ENCODE results near the gene C22orf15. TPM values are rescaled to one million over a fixed set of nuclear protein-coding genes. Genes with fewer than 3 reads are reported as not detected.

The C22orf15 gene
- total RNA-seq, 1 experiment from 2014 or later, result 2.0 TPM

DNA sequence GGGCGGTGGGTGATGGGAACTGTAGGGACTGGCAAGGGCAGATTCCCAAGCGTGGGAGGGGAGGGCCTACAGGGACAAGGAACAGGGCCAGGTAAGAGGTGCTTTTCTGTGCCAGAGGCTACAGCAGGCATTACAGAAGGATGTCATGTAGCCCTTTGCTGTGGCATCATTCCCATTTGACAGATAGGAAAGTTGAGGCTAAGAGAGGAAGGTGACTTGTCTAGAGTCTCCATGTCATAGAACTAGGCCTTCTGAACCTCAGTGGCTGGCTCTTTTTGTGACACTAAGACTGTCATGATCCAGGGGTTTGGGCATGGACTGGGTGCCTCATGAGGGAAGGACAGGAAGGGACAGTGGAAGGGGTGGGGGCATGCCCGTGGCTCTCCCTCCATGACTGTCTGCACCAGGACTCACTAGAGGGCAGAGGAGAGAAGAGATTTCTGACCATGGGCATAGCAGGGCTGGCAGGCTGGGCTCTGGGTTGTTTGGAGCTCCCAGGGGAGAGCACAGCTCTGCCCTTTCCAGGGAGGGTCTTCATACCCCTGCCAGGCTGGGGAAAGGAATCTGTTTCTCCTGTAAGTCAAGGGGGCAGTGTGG, 13.1 kb downstream of the C22orf15 start:
- DNase-seq (ENCODE audit: low spot score), result no peak
- Histone ChIP-seq H3K9me3 (ENCODE audit: low read depth, low read length, poor library complexity, severe bottlenecking) (no peaks in the 10 kb centered on the region), H3K27me3 (replicated peaks; ENCODE audit: insufficient read depth, low read depth, low read length, poor library complexity) (no peaks in the 10 kb centered on the region), H3K27ac (ENCODE audit: low read depth, low read length, poor library complexity, severe bottlenecking) (no peak overlapping the region), H3K4me1 (ENCODE audit: insufficient read depth, low read length, poor library complexity, severe bottlenecking) (peaks cover 9% of the 10 kb centered on the region), H3K4me3 (ENCODE audit: low read depth, low read length, poor library complexity, severe bottlenecking) (no peak overlapping the region), H3K36me3 (ENCODE audit: insufficient read depth, low read length, poor library complexity, severe bottlenecking) (no peaks in the 10 kb centered on the region)
- no peak for TF ChIP-seq EZH2 (IDR thresholded peaks at IDR 0.05; ENCODE audit: borderline replicate concordance, low read depth, low read length, poor library complexity, severe bottlenecking)
- TF ChIP-seq, protein P1, sequence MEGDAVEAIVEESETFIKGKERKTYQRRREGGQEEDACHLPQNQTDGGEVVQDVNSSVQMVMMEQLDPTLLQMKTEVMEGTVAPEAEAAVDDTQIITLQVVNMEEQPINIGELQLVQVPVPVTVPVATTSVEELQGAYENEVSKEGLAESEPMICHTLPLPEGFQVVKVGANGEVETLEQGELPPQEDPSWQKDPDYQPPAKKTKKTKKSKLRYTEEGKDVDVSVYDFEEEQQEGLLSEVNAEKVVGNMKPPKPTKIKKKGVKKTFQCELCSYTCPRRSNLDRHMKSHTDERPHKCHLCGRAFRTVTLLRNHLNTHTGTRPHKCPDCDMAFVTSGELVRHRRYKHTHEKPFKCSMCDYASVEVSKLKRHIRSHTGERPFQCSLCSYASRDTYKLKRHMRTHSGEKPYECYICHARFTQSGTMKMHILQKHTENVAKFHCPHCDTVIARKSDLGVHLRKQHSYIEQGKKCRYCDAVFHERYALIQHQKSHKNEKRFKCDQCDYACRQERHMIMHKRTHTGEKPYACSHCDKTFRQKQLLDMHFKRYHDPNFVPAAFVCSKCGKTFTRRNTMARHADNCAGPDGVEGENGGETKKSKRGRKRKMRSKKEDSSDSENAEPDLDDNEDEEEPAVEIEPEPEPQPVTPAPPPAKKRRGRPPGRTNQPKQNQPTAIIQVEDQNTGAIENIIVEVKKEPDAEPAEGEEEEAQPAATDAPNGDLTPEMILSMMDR (conservative IDR thresholded peaks at IDR 0.05; ENCODE audit: low read depth, low read length), result no peak
- BruUV-seq (replicated peaks), result no TSS peak
- CTCF ChIA-PET, result no interaction called here
- POLR2A ChIA-PET (ENCODE audit: low non-redundant PET), result no interaction called here
- intact Hi-C loops (cut with micrococcal nuclease; ENCODE audit: unreplicated experiment), result no loop called here

DNA sequence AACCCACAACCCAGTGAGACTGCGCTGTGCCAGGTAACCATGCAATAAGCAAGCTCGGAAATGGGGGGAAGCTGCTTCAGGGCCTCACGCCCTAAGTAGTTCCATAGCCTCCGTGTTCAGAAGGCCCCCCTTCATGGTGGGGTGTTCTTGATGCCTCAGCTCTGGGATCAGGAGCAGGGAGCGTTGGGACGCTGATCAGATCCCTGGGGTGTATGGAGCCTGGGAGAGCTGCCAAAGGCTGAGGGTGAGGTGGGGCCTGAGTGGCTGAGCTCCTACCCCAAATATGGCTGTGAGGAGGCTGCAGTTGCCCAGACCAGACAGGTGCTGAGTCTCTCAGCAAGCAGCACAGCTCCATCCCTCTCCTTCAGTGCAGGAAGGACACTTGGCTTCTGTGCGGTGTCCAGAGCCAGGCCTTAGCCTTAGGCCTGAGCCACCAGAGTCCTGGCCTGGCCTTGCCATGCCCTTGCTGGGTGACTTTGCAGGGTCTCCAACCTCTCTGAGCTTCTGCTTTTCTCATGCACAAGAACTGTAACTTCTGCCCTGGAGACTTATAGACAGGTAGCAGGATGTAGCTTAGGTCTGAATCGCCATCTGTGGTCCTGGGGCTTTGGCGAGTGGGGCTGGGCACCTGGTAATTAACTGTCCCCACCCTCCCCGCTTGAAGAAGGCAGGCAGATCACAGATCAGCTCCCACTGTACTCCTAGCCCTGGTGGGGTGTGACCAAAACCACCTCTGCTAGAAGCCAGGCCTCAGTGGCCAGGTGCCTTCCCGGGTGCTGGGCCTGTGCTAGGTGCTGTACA, 15.2 kb downstream of the C22orf15 start:
- Histone ChIP-seq H3K27ac (ENCODE audit: low read depth, low read length, poor library complexity, severe bottlenecking) (no peak overlapping the region), H3K27me3 (replicated peaks; ENCODE audit: insufficient read depth, low read depth, low read length, poor library complexity) (no peaks in the 10 kb centered on the region), H3K9me3 (ENCODE audit: low read depth, low read length, poor library complexity, severe bottlenecking) (no peaks in the 10 kb centered on the region), H3K4me1 (ENCODE audit: insufficient read depth, low read length, poor library complexity, severe bottlenecking) (peaks cover 5% of the 10 kb centered on the region), H3K36me3 (ENCODE audit: insufficient read depth, low read length, poor library complexity, severe bottlenecking) (no peaks in the 10 kb centered on the region), H3K4me3 (ENCODE audit: low read depth, low read length, poor library complexity, severe bottlenecking) (no peak overlapping the region)
- POLR2A ChIA-PET (ENCODE audit: low non-redundant PET), result interaction anchor here (0.6 kb wide), 1 partner anchor 8 kb away, joined by 4 read pairs; no protein-coding TSS in a partner anchor
- TF ChIP-seq, protein P1 (conservative IDR thresholded peaks at IDR 0.05; ENCODE audit: low read depth, low read length), result no peak
- TF ChIP-seq EZH2 (IDR thresholded peaks at IDR 0.05; ENCODE audit: borderline replicate concordance, low read depth, low read length, poor library complexity, severe bottlenecking), result no peak
- CTCF ChIA-PET, result interaction anchor here (0.6 kb wide), 1 partner anchor 237 kb away, joined by 3 read pairs; no protein-coding TSS in a partner anchor
- intact Hi-C loops (cut with micrococcal nuclease; ENCODE audit: unreplicated experiment), result no loop called here
- DNase-seq (ENCODE audit: low spot score), result peak; percentile 48
- no TSS peak for BruUV-seq (replicated peaks)

DNA sequence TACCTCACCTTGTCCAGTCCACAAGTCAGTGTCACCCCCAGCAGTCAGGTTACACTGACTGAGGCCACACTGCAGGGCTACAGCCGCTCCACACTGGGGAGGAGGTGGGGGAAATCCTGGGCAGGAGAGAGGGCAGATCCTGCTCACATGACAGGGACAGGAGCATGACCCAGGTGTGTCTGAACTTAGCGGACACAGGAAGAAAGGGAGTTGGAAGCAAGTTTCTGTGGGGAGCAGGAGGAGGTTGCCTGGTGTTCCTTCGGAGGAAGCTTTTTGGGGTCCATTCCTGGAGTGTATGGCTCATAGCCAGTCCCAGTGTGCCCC, 15.7 kb downstream of the C22orf15 start:
- intact Hi-C loops (cut with micrococcal nuclease; ENCODE audit: unreplicated experiment), result no loop called here
- Histone ChIP-seq H3K27me3 (replicated peaks; ENCODE audit: insufficient read depth, low read depth, low read length, poor library complexity) (no peaks in the 10 kb centered on the region), H3K27ac (ENCODE audit: low read depth, low read length, poor library complexity, severe bottlenecking) (no peak overlapping the region), H3K4me1 (ENCODE audit: insufficient read depth, low read length, poor library complexity, severe bottlenecking) (peaks cover 5% of the 10 kb centered on the region), H3K4me3 (ENCODE audit: low read depth, low read length, poor library complexity, severe bottlenecking) (no peak overlapping the region), H3K36me3 (ENCODE audit: insufficient read depth, low read length, poor library complexity, severe bottlenecking) (no peaks in the 10 kb centered on the region), H3K9me3 (ENCODE audit: low read depth, low read length, poor library complexity, severe bottlenecking) (no peaks in the 10 kb centered on the region)
- BruUV-seq (replicated peaks), result no TSS peak
- ChIA-PET POLR2A (ENCODE audit: low non-redundant PET) (no interaction called here), CTCF (no interaction called here)
- TF ChIP-seq EZH2 (IDR thresholded peaks at IDR 0.05; ENCODE audit: borderline replicate concordance, low read depth, low read length, poor library complexity, severe bottlenecking), result no peak
- TF ChIP-seq, protein P1 (conservative IDR thresholded peaks at IDR 0.05; ENCODE audit: low read depth, low read length), result no peak
- DNase-seq (ENCODE audit: low spot score), result no peak
